ENCODE data around the gene ESCO1. TPM values are rescaled to one million over a fixed set of nuclear protein-coding genes. Genes with fewer than 3 reads are reported as not detected.

The ESCO1 gene
- total RNA-seq, 4 donors from 2014 or later, result 15.9 to 23.5 (median 17.3) TPM

- 78% methylated on average over 5 of the region's 16 CpGs for WGBS
- TF ChIP-seq, protein P1, sequence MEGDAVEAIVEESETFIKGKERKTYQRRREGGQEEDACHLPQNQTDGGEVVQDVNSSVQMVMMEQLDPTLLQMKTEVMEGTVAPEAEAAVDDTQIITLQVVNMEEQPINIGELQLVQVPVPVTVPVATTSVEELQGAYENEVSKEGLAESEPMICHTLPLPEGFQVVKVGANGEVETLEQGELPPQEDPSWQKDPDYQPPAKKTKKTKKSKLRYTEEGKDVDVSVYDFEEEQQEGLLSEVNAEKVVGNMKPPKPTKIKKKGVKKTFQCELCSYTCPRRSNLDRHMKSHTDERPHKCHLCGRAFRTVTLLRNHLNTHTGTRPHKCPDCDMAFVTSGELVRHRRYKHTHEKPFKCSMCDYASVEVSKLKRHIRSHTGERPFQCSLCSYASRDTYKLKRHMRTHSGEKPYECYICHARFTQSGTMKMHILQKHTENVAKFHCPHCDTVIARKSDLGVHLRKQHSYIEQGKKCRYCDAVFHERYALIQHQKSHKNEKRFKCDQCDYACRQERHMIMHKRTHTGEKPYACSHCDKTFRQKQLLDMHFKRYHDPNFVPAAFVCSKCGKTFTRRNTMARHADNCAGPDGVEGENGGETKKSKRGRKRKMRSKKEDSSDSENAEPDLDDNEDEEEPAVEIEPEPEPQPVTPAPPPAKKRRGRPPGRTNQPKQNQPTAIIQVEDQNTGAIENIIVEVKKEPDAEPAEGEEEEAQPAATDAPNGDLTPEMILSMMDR (IDR thresholded peaks at IDR 0.05), result no peak
- Histone ChIP-seq H3K27ac (no peak overlapping the region), H3K36me3 (no peaks in the 10 kb centered on the region), H3K4me3 (no peak overlapping the region), H3K27me3 (no peaks in the 10 kb centered on the region), H3K4me1 (no peaks in the 10 kb centered on the region), H3K9me3 (no peaks in the 10 kb centered on the region)
- DNase-seq (ENCODE audit: low spot score in 2 of 2), result no peak
These were observed 100.5 kb downstream of the ESCO1 start for GRCh38 chr18:21499997-21500396.

DNA sequence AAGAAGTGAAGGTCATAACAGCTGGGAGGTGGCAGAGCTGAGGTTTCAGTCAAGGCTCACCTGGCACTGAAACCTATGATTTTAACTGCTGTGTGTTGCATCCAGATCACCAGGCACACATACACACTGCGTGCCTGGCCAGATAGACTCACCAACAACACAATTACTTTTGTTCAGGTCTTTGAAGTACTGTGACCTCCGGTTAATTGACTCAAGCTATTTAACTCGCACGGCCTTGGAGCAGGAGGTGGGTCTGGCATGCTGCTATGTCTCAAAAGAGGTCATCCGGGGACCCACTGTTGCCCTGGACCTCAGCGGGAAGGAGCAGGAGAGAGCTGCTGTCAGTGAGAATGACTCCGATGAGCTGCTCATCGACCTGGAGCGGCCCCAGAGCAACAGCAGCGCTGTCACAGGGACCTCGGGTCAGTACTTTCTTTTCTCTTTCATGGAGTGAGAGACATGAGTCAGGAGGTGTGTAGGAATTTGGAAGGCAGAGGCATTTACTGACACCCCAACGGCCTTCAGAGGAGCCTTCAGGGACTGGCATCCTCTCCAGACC, 104.1 kb downstream of the ESCO1 start:
- 77% methylated on average over 11 of the region's 12 CpGs for WGBS
- Histone ChIP-seq H3K4me3 (no peak overlapping the region), H3K36me3 (no peaks in the 10 kb centered on the region), H3K4me1 (no peaks in the 10 kb centered on the region), H3K27me3 (no peaks in the 10 kb centered on the region), H3K27ac (no peak overlapping the region), H3K9me3 (no peaks in the 10 kb centered on the region)
- TF ChIP-seq, protein P1 (IDR thresholded peaks at IDR 0.05), result no peak
- TF ChIP-seq EP300 (IDR thresholded peaks at IDR 0.05), result no peak
- TF ChIP-seq POLR2A (IDR thresholded peaks at IDR 0.05), result no peak
- TF ChIP-seq POLR2AphosphoS5 (IDR thresholded peaks at IDR 0.05), result no peak
- DNase-seq (ENCODE audit: low spot score in 2 of 2), result no peak

DNA sequence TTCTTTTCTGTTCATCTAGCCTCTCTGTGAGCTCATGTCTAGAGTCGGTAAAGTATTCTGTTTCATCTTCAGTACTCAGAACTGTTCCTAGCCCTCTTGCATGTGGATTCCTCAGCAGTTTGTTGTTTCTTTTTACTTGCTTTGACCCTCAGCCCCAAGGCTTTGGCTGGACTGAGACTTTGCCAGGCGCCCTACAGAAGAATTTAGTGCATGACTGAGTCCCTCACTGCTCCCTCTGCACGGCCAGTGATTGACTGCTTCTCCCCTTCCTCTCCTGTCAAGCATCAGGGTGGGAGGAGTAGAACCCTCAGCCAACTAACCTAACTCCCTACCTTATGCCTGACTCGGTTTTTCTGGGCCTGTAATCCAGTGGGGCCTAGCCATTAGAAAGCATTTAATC, 109.8 kb downstream of the ESCO1 start:
- Histone ChIP-seq H3K4me1 (no peaks in the 10 kb centered on the region), H3K9me3 (no peaks in the 10 kb centered on the region), H3K4me3 (no peak overlapping the region), H3K36me3 (no peaks in the 10 kb centered on the region), H3K27me3 (no peaks in the 10 kb centered on the region), H3K27ac (no peak overlapping the region)
- no peak for DNase-seq (ENCODE audit: low spot score in 2 of 2)
- no peak for TF ChIP-seq EP300 (IDR thresholded peaks at IDR 0.05)
- TF ChIP-seq POLR2AphosphoS5 (IDR thresholded peaks at IDR 0.05), result no peak
- TF ChIP-seq, protein P1 (IDR thresholded peaks at IDR 0.05), result no peak
- TF ChIP-seq POLR2A (IDR thresholded peaks at IDR 0.05), result no peak
- WGBS, result 78% methylated on average over 4 of the region's 4 CpGs

- 88% methylated on average over 14 of the region's 15 CpGs for WGBS
- Histone ChIP-seq H3K4me1 (no peaks in the 10 kb centered on the region), H3K36me3 (no peaks in the 10 kb centered on the region), H3K4me3 (no peak overlapping the region), H3K27ac (no peak overlapping the region), H3K27me3 (no peaks in the 10 kb centered on the region), H3K9me3 (no peaks in the 10 kb centered on the region)
- no peak for DNase-seq (ENCODE audit: low spot score in 2 of 2)
- TF ChIP-seq, protein P1 (IDR thresholded peaks at IDR 0.05), result no peak
- no peak for TF ChIP-seq POLR2AphosphoS5 (IDR thresholded peaks at IDR 0.05)
These were observed 110.5 kb downstream of the ESCO1 start for GRCh38 chr18:21489919-21490495.

- no peaks in the 10 kb centered on the region for H3K27me3 ChIP-seq
- 51% methylated on average over 6 of the region's 6 CpGs for WGBS
- DNase-seq (ENCODE audit: low spot score in 2 of 2), result no peak
- H3K36me3 ChIP-seq, result no peaks in the 10 kb centered on the region
- H3K4me3 ChIP-seq, result no peak overlapping the region
- no peak overlapping the region for H3K27ac ChIP-seq
- H3K4me1 ChIP-seq, result no peaks in the 10 kb centered on the region
- no peak for TF ChIP-seq EP300 (IDR thresholded peaks at IDR 0.05)
- TF ChIP-seq, protein P1 (IDR thresholded peaks at IDR 0.05), result peak; percentile 23 to 49
- H3K9me3 ChIP-seq, result no peaks in the 10 kb centered on the region
These were observed 111.3 kb downstream of the ESCO1 start for GRCh38 chr18:21489119-21489750.
